Kidney (tissue), 14 donors: Measurements from ENCODE around the gene BTN3A1. TPM values are rescaled to one million over a fixed set of nuclear protein-coding genes. Genes with fewer than 3 reads are reported as not detected.

Source experiments
- DNase-seq, 5 donors: peaks; one replicate each; pipeline ENCODE4 v3.0.0-alpha.2; 2013 to 2020
- FAIRE-seq: peaks from 2 replicates; lab custom pipeline; 2012; peaks lifted over from hg19 to GRCh38; lab: Jason Lieb, UNC
- H3K27ac ChIP-seq, 2 donors: one replicate each; pipeline ENCODE4 v1.7.0; 2013; ENCODE audit warnings: low read depth in 2 of 2, low read length in 2 of 2, inconsistent platforms in 1 of 2
- H3K27me3 ChIP-seq: one replicate; pipeline ENCODE4 v1.7.1; 2013; ENCODE audit warnings: low read length, inconsistent platforms; ENCODE audit not compliant: control insufficient read depth, insufficient read depth
- H3K36me3 ChIP-seq, 3 donors: one replicate each; pipeline versions ENCODE4 v1.7.0 to v1.7.1; 2013; ENCODE audit warnings: low read length in 3 of 3, control low read depth in 1 of 3, inconsistent platforms in 1 of 3; ENCODE audit not compliant: insufficient read depth in 3 of 3, control insufficient read depth in 2 of 3
- H3K4me1 ChIP-seq, 3 donors: one replicate each; pipeline versions ENCODE4 v1.7.0 to v1.7.1; 2013; ENCODE audit warnings: low read length in 3 of 3, inconsistent platforms in 1 of 3, low read depth in 1 of 3; ENCODE audit not compliant: control insufficient read depth in 2 of 3, insufficient read depth in 2 of 3
- H3K4me3 ChIP-seq, 3 donors: one replicate each; pipeline versions ENCODE4 v1.7.0 to v1.8.1; 2013; ENCODE audit warnings: low read length in 3 of 3, control low read depth in 1 of 3, inconsistent platforms in 1 of 3
- H3K9ac ChIP-seq, 3 donors: one replicate each; pipeline versions ENCODE4 v1.7.0 to v1.7.1; 2013; ENCODE audit warnings: low read length in 3 of 3, control low read depth in 1 of 3, inconsistent platforms in 1 of 3
- H3K9me3 ChIP-seq, 3 donors: one replicate each; pipeline versions ENCODE4 v1.7.0 to v1.7.1; 2013; ENCODE audit warnings: low read length in 3 of 3, control low read depth in 1 of 3, inconsistent platforms in 1 of 3; ENCODE audit not compliant: control insufficient read depth in 2 of 3, insufficient read depth in 1 of 3
- intact Hi-C: fragments of 100-400 bp; cut with DNase I; formaldehyde crosslinking; loops from one replicate; pipeline ENCODE4 v1.11.1; 2022
- polyA plus RNA-seq: library from polyadenylated mRNA; stranded (reverse); fragments of 350-450 nt; fragmentation: Illumina TruSeq; extraction: RNeasy Lipid Tissue Mini Kit (QIAGEN cat#74804); gene quantifications from one replicate; pipeline ENCODE4 v1.2.3, GENCODE V29; 2014; ENCODE audit warnings: low read depth, low replicate concordance; ENCODE audit not compliant: insufficient read depth
- total RNA-seq: library from RNA; stranded (reverse); fragmentation: NEBNext Ultra II Directional; extraction: Animal tissue kit (Norgen Biotek cat#: 25700); gene quantifications from one replicate; pipeline ENCODE4 v1.2.1, GENCODE V29; 2021
- TF ChIP-seq, protein P1 (sequence below): IDR thresholded peaks from 3 replicates; pipeline ENCODE4 v1.5.1; 2012; ENCODE audit warnings: mild to moderate bottlenecking, moderate library complexity, borderline replicate concordance; ENCODE audit not compliant: insufficient read depth; ENCODE audit errors: extremely low read depth
- donor health status: control.
- donor health status: control.
- donor health status: control.
- donor health status: control.
- donor health status: control.
- donor health status: DM: yes; HTN: yes; CAD: no.
- donor health status: Normal renal cell carcinoma (clear cell type).

BTN3A1 gene
- total and polyA plus RNA-seq, 2 donors from 2014 or later: 13.8 to 23.1 TPM

DNA sequence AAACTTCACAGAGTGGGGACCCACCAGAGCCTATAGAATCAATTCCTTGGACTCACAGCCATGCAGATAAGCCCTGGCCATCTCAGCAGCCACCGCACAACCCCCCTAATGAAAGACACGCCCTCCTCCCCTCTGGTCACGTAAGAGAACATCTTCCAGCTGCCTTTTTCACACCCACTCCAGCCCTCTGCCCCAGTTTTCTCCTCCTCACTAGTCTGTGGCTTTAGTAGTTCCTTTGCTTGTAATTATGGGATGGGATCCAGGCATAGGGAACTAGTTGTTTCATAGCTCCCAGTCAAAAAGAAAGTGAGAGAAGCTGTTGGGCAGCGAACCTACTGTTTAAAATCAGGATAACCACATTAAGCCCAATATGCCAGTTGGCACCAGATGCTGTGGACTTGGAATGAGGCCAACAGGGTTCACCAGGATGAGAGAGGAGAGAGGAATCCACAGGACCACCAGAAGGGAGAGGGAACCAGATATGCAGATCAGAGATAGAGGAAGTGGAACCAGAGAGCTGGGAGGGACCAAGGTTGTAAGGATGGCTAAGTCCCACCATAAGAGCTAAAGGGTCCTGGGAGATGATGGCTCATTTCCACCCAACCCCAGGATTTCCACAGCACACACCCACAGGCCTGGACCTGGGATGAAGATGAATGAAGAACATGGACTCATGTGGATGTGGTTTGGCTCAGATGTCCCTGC lies 9.0 kb upstream of the BTN3A1 start:
- H3K27ac ChIP-seq: no peak overlapping the region
- no peaks in the 10 kb centered on the region for H3K4me1 ChIP-seq
- TF ChIP-seq, protein P1, sequence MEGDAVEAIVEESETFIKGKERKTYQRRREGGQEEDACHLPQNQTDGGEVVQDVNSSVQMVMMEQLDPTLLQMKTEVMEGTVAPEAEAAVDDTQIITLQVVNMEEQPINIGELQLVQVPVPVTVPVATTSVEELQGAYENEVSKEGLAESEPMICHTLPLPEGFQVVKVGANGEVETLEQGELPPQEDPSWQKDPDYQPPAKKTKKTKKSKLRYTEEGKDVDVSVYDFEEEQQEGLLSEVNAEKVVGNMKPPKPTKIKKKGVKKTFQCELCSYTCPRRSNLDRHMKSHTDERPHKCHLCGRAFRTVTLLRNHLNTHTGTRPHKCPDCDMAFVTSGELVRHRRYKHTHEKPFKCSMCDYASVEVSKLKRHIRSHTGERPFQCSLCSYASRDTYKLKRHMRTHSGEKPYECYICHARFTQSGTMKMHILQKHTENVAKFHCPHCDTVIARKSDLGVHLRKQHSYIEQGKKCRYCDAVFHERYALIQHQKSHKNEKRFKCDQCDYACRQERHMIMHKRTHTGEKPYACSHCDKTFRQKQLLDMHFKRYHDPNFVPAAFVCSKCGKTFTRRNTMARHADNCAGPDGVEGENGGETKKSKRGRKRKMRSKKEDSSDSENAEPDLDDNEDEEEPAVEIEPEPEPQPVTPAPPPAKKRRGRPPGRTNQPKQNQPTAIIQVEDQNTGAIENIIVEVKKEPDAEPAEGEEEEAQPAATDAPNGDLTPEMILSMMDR: no peak
- DNase-seq (no peak), FAIRE-seq (no peak)
- no peak overlapping the region for H3K9ac ChIP-seq
- H3K27me3 ChIP-seq: no peaks in the 10 kb centered on the region
- no peak overlapping the region for H3K4me3 ChIP-seq
- no peaks in the 10 kb centered on the region for H3K9me3 ChIP-seq
- H3K36me3 ChIP-seq: peaks cover 0 to 8% (median 0%) of the 10 kb centered on the region in 3 donors
- intact Hi-C loops: no loop called here

DNA sequence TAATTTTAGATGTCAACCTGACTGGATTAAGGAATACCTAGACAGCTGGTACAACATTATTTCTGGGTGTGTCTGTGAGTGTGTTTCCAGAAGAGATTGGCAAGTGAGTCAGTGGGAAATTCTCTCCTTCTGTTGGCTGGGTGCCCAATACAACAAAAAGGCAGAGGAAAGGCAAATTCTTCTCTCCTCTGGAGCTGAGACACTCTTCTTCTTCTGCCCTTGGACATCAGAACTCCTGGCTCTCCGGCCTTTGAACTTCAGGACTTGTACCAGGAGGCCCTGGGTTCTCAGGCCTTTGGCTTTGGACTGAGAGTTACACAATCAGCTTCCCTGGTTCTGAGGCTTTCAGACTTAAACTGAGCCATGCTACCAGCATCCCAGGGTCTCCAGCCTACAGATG lies 7.8 kb upstream of the BTN3A1 start:
- no peak overlapping the region for H3K9ac ChIP-seq
- FAIRE-seq: no peak
- intact Hi-C loops: no loop called here

DNA sequence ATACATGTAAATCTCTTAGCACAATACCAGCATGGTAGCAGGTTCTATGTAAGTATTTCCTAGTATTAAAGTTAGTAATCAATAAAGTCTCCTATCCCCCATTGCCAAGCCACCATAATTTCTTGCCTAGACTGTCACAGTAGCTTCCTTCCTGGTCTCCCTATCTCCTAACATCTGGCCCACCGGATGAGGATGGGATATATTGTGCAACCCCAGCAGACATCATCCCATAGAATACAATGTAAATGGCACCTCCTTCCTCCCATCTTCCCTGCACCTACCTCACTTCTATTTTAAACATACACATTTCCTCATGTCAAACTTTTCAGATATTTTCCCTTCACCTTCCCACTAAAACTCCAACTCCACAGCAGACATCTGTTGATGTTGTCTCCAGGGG lies 3.5 kb upstream of the BTN3A1 start:
- no peaks in the 10 kb centered on the region for H3K27me3 ChIP-seq
- no peaks in the 10 kb centered on the region for H3K4me1 ChIP-seq
- TF ChIP-seq, protein P1: no peak
- DNase-seq (no peak), FAIRE-seq (no peak)
- no peaks in the 10 kb centered on the region for H3K9me3 ChIP-seq
- H3K9ac ChIP-seq: no peak overlapping the region
- H3K27ac ChIP-seq: no peak overlapping the region
- H3K36me3 ChIP-seq: no peaks in the 10 kb centered on the region
- intact Hi-C loops: no loop called here
- no peak overlapping the region for H3K4me3 ChIP-seq

More for the DNA sequence above, 7.8 kb upstream of the BTN3A1 start:
- no peaks in the 10 kb centered on the region for H3K27me3 ChIP-seq
- H3K27ac ChIP-seq: no peak overlapping the region
- H3K9me3 ChIP-seq: no peaks in the 10 kb centered on the region
- H3K36me3 ChIP-seq: peaks cover 0 to 8% (median 0%) of the 10 kb centered on the region in 3 donors
- TF ChIP-seq, protein P1: no peak
- no peak for DNase-seq
- H3K4me1 ChIP-seq: no peaks in the 10 kb centered on the region
- no peak overlapping the region for H3K4me3 ChIP-seq
